Hepatocyte (in vitro differentiated cells): ENCODE measurements around the gene FGR.

Source experiments
- CTCF ChIP-seq: fragments of 200-600 bp; sonication (generic); IDR thresholded peaks from 2 replicates; pipeline ENCODE4 v1.5.1; 2016; ENCODE audit warnings: antibody characterized with exemption, mild to moderate bottlenecking; ENCODE audit not compliant: poor library complexity
- EZH2 ChIP-seq: fragments of 200-600 bp; sonication (generic); IDR thresholded peaks from 2 replicates; pipeline ENCODE4 v1.6.1; 2016; ENCODE audit warnings: antibody characterized with exemption, mild to moderate bottlenecking, borderline replicate concordance
- EZH2phosphoT487 ChIP-seq: fragments of 200-600 bp; sonication (generic); IDR thresholded peaks from one replicate; pipeline ENCODE4 v1.6.1; 2018; ENCODE audit warnings: antibody characterized with exemption, mild to moderate bottlenecking, low read depth, moderate library complexity; ENCODE audit not compliant: unreplicated experiment, severe bottlenecking

DNA sequence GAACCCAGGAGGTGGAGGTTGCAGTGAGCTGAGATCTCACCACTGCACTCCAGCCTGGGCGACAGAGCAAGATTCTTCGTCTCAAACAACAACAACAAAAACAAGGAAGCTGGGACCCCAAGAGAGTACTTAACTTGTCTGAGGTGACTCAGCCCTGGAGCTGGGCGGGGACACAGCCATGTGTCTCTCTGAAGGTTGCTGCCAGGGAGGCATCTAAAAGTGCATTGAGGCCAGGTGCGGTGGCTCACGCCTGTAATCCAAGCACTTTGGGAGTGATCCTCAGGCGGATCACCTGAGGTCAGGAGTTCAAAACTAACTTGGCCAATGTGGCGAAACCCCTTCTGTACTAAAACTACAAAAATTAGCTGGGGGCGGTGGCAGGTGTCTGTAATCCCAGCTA is 29.3 kb upstream of the FGR start:
- no peak for TF ChIP-seq CTCF
- TF ChIP-seq EZH2phosphoT487 = no peak
- no peak for TF ChIP-seq EZH2
